Mesenchymal stem cell (in vitro differentiated cells and primary cell): Measurements from ENCODE around the gene CASP5. TPM values are rescaled to one million over a fixed set of nuclear protein-coding genes. Genes with fewer than 3 reads are reported as not detected.
"Not testable (repeated sequence)": the region's sequence is repeated elsewhere in the genome, so short reads cannot be mapped to it uniquely, and the experiment has no call there.

ENCODE experiments used
- DNase-seq: peaks from one replicate; pipeline ENCODE4 v3.0.0-alpha.2; 2013
- H2AFZ ChIP-seq: one replicate; pipeline ENCODE4 v1.6.1; 2013; ENCODE audit warnings: low read depth, mild to moderate bottlenecking, control low read depth, inconsistent platforms, low read length, moderate library complexity
- H2AK5ac ChIP-seq: 2 replicates; pipeline ENCODE4 v1.6.1; 2013; ENCODE audit warnings: low read length, moderate library complexity, mild to moderate bottlenecking, inconsistent platforms; ENCODE audit not compliant: severe bottlenecking
- H2BK120ac ChIP-seq: one replicate; pipeline ENCODE4 v1.6.1; 2013; ENCODE audit warnings: low read depth, mild to moderate bottlenecking, inconsistent platforms, low read length, moderate library complexity
- H2BK12ac ChIP-seq, 2 experiments: one replicate each; pipeline ENCODE4 v1.6.1; 2013; ENCODE audit warnings: inconsistent platforms in 2 of 2, low read length in 2 of 2, mild to moderate bottlenecking in 2 of 2, moderate library complexity in 2 of 2, control low read depth in 1 of 2
- H2BK15ac ChIP-seq: one replicate; pipeline ENCODE4 v1.6.1; 2013; ENCODE audit warnings: mild to moderate bottlenecking, low read depth, inconsistent platforms; ENCODE audit not compliant: poor library complexity, severe bottlenecking
- H2BK5ac ChIP-seq: 2 replicates; pipeline ENCODE4 v1.6.1; 2013; ENCODE audit warnings: low read depth, mild to moderate bottlenecking, low read length, control low read depth, inconsistent platforms; ENCODE audit not compliant: poor library complexity, severe bottlenecking
- H3K14ac ChIP-seq, 2 experiments: one replicate each; pipeline ENCODE4 v1.6.1; 2013; ENCODE audit warnings: inconsistent platforms in 2 of 2, low read length in 2 of 2, control low read depth in 1 of 2, mild to moderate bottlenecking in 1 of 2, moderate library complexity in 1 of 2
- H3K18ac ChIP-seq, 2 experiments: one replicate each; pipeline ENCODE4 v1.6.1; 2013; ENCODE audit warnings: inconsistent platforms in 2 of 2, low read length in 2 of 2, control low read depth in 1 of 2, low read depth in 1 of 2, mild to moderate bottlenecking in 1 of 2
- H3K23ac ChIP-seq, 2 experiments: one replicate each; pipeline ENCODE4 v1.6.1; 2013; ENCODE audit warnings: inconsistent platforms in 2 of 2, low read length in 2 of 2, mild to moderate bottlenecking in 2 of 2, moderate library complexity in 2 of 2, control low read depth in 1 of 2
- H3K27ac ChIP-seq: 2 replicates; pipeline ENCODE4 v1.5.1; 2013; ENCODE audit warnings: mild to moderate bottlenecking, moderate library complexity, low read length, control low read depth, inconsistent platforms; ENCODE audit not compliant: poor library complexity, severe bottlenecking
- H3K27me3 ChIP-seq, 2 experiments: 2 replicates each; pipeline versions ENCODE4 v1.6.1 to v1.7.0; 2013; ENCODE audit warnings: low read length in 2 of 2, mild to moderate bottlenecking in 2 of 2, moderate library complexity in 2 of 2, control low read depth in 1 of 2, inconsistent platforms in 1 of 2; ENCODE audit not compliant: control insufficient read depth in 1 of 2, insufficient read depth in 1 of 2
- H3K36me3 ChIP-seq, 2 experiments: 2 replicates each; pipeline versions ENCODE4 v1.6.1 to v1.7.0; 2013; ENCODE audit warnings: low read length in 2 of 2, control low read depth in 1 of 2, inconsistent platforms in 1 of 2, low read depth in 1 of 2, mild to moderate bottlenecking in 1 of 2; ENCODE audit not compliant: insufficient read depth in 2 of 2, control insufficient read depth in 1 of 2
- H3K4ac ChIP-seq, 2 experiments: one replicate each; pipeline ENCODE4 v1.6.1; 2013; ENCODE audit warnings: inconsistent platforms in 2 of 2, low read length in 2 of 2, mild to moderate bottlenecking in 2 of 2, moderate library complexity in 2 of 2, control low read depth in 1 of 2, low read depth in 1 of 2
- H3K4me1 ChIP-seq: 2 replicates; pipeline ENCODE4 v1.6.1; 2013; ENCODE audit warnings: low read depth, low read length, control low read depth; ENCODE audit not compliant: control insufficient read depth, insufficient read depth
- H3K4me2 ChIP-seq: 2 replicates; pipeline ENCODE4 v1.6.1; 2013; ENCODE audit warnings: low read length, mild to moderate bottlenecking, inconsistent platforms; ENCODE audit not compliant: poor library complexity, severe bottlenecking
- H3K4me3 ChIP-seq, 2 experiments: 2 replicates each; pipeline versions ENCODE4 v1.5.1 to v1.7.0; 2013; ENCODE audit warnings: low read length in 2 of 2, mild to moderate bottlenecking in 2 of 2, control low read depth in 1 of 2, low read depth in 1 of 2; ENCODE audit not compliant: insufficient read depth in 1 of 2
- H3K79me1 ChIP-seq: replicated peaks from 2 replicates; pipeline ENCODE4 v1.6.1; 2013; ENCODE audit warnings: mild to moderate bottlenecking, control low read depth, low read length, inconsistent platforms; ENCODE audit not compliant: poor library complexity, severe bottlenecking
- H3K9ac ChIP-seq: 2 replicates; pipeline ENCODE4 v1.7.0; 2013; ENCODE audit warnings: mild to moderate bottlenecking, low read length, moderate library complexity
- H3K9me3 ChIP-seq: 2 replicates; pipeline ENCODE4 v1.7.0; 2013; ENCODE audit warnings: mild to moderate bottlenecking, low read length; ENCODE audit not compliant: control insufficient read depth
- H4K8ac ChIP-seq: one replicate; pipeline ENCODE4 v1.6.1; 2013; ENCODE audit warnings: inconsistent platforms, mild to moderate bottlenecking, low read length, moderate library complexity
- H4K91ac ChIP-seq: one replicate; pipeline ENCODE4 v1.6.1; 2013; ENCODE audit warnings: mild to moderate bottlenecking, low read length, inconsistent platforms
- WGBS: methylation state at CpG from one replicate; pipeline ENCODE4 v1.1.7; 2013; ENCODE audit warnings: mixed read lengths; 5-methylcytosine and 5-hydroxymethylcytosine counted together
- polyA plus RNA-seq, 2 experiments: library from polyadenylated mRNA; stranded (reverse); fragments of 200-250 nt; gene quantifications; one replicate each; pipeline ENCODE4 v1.2.3, GENCODE V29; 2013

Gene CASP5
- 0.55 TPM for polyA plus RNA-seq (2013, experiment 1 of 2)
- polyA plus RNA-seq (2013, experiment 2 of 2), result 0.66 TPM

GRCh38 chr11:105023003-105023402 is at the start of gene CASP5:
TSS of gene CASP5 (minus strand) at chr11:105023168. CDS start at chr11:105023136, 32 bp downstream.
- Histone ChIP-seq H4K91ac (no peak within 1 kb of the TSS), H3K9me3 (no peaks in the 10 kb centered on the region), H2BK5ac (no peak within 1 kb of the TSS), H3K27me3 (no peaks in the 10 kb centered on the region), H3K4ac (no peak within 1 kb of the TSS), H3K79me1 (no peaks in the 10 kb centered on the region), H2BK15ac (no peak within 1 kb of the TSS), H3K4me1 (no peaks in the 10 kb centered on the region), H2BK12ac (no peak within 1 kb of the TSS), H3K4me3 (no peak within 1 kb of the TSS), H3K23ac (no peak within 1 kb of the TSS), H2BK120ac (no peak within 1 kb of the TSS), H3K18ac (peak within 1 kb of the TSS in 1 of 2 experiments; percentile 16), H2AFZ (no peak within 1 kb of the TSS), H3K14ac (no peak within 1 kb of the TSS), H4K8ac (no peak within 1 kb of the TSS), H3K36me3 (no peaks in the 10 kb centered on the region), H3K27ac (no peak within 1 kb of the TSS), H2AK5ac (no peak within 1 kb of the TSS), H3K4me2 (no peak within 1 kb of the TSS), H3K9ac (no peak within 1 kb of the TSS)
- DNase-seq, result peak; percentile 49

GRCh38 chr11:105072080-105072479 is 49.1 kb upstream of the CASP5 start:
- not testable (repeated sequence) for H2AFZ ChIP-seq
- WGBS, result no CpG with 5 or more reads among the region's 2 CpGs

GRCh38 chr11:105071089-105071732 is 48.2 kb upstream of the CASP5 start:
- no peaks in the 10 kb centered on the region for H3K79me1 ChIP-seq
- no peak overlapping the region for H3K27ac ChIP-seq
- no peak overlapping the region for H3K4me3 ChIP-seq
- no peak overlapping the region for H2BK120ac ChIP-seq
- no peaks in the 10 kb centered on the region for H3K27me3 ChIP-seq
- H3K4me2 ChIP-seq, result no peak overlapping the region
- H2BK12ac ChIP-seq, result no peak overlapping the region
- H2BK5ac ChIP-seq, result no peak overlapping the region
- no peak overlapping the region for H3K23ac ChIP-seq
- no peak overlapping the region for H4K8ac ChIP-seq
- H2AK5ac ChIP-seq, result no peak overlapping the region
- no peaks in the 10 kb centered on the region for H3K4me1 ChIP-seq
- WGBS, result 75% methylated on average over 2 of the region's 4 CpGs
- H3K4ac ChIP-seq, result no peak overlapping the region
- no peaks in the 10 kb centered on the region for H3K9me3 ChIP-seq
- H4K91ac ChIP-seq, result no peak overlapping the region
- no peak overlapping the region for H2AFZ ChIP-seq
- no peak overlapping the region for H3K9ac ChIP-seq
- H3K18ac ChIP-seq, result no peak overlapping the region
- H3K14ac ChIP-seq, result no peak overlapping the region
- DNase-seq, result no peak
- H3K36me3 ChIP-seq, result no peaks in the 10 kb centered on the region
- H2BK15ac ChIP-seq, result no peak overlapping the region

More at GRCh38 chr11:105072080-105072479, 49.1 kb upstream of the CASP5 start:
- H3K27ac ChIP-seq, H3K4me1 ChIP-seq, H3K18ac ChIP-seq, H3K36me3 ChIP-seq, H3K9me3 ChIP-seq, H3K79me1 ChIP-seq, H2BK12ac ChIP-seq, H3K14ac ChIP-seq, DNase-seq, H2AK5ac ChIP-seq, H3K27me3 ChIP-seq, H3K9ac ChIP-seq, H3K4me3 ChIP-seq, H2BK120ac ChIP-seq, H2BK15ac ChIP-seq, H3K23ac ChIP-seq, H2BK5ac ChIP-seq, H4K91ac ChIP-seq, H3K4ac ChIP-seq, H3K4me2 ChIP-seq, H4K8ac ChIP-seq: not testable (repeated sequence)

GRCh38 chr11:105070306-105070705 is 47.3 kb upstream of the CASP5 start:
- Histone ChIP-seq H2BK12ac (peak overlapping the region in 1 of 2 experiments; percentile 42), H3K4me1 (no peaks in the 10 kb centered on the region), H2BK120ac (no peak overlapping the region), H2AFZ (no peak overlapping the region), H3K4ac (no peak overlapping the region), H3K27me3 (no peaks in the 10 kb centered on the region), H4K8ac (no peak overlapping the region), H3K4me2 (no peak overlapping the region), H3K27ac (no peak overlapping the region), H4K91ac (no peak overlapping the region), H3K14ac (no peak overlapping the region), H2BK5ac (no peak overlapping the region), H3K9ac (no peak overlapping the region), H3K9me3 (no peaks in the 10 kb centered on the region), H3K4me3 (no peak overlapping the region), H2BK15ac (no peak overlapping the region), H3K79me1 (no peaks in the 10 kb centered on the region), H3K23ac (no peak overlapping the region), H3K36me3 (no peaks in the 10 kb centered on the region), H2AK5ac (no peak overlapping the region), H3K18ac (peak overlapping the region in 1 of 2 experiments; percentile 52)
- DNase-seq, result no peak
- 81% methylated on average over 4 of the region's 4 CpGs for WGBS
